ENCODE data around the gene DNAJC13. TPM values are rescaled to one million over a fixed set of nuclear protein-coding genes. Genes with fewer than 3 reads are reported as not detected.

Gene DNAJC13
- total and polyA plus RNA-seq, 4 donors, result 6.3 to 22.8 (median 15.4) TPM

- no peak for TF ChIP-seq ZBTB33 (IDR thresholded peaks at IDR 0.05)
- no peak for TF ChIP-seq MAX (IDR thresholded peaks at IDR 0.05)
Observed at GRCh38 chr3:132422531-132422930, 5.2 kb downstream of the DNAJC13 start (continued).

GRCh38 chr3:132432639-132433038 lies 15.3 kb downstream of the DNAJC13 start:
- H3K27ac ChIP-seq (ENCODE audit: low read depth in 1 of 2, low read length in 2 of 2), result no peak overlapping the region
- no peaks in the 10 kb centered on the region for H3K27me3 ChIP-seq (ENCODE audit: control insufficient read depth in 4 of 4, insufficient read depth in 4 of 4, low read length in 3 of 4)
- no peaks in the 10 kb centered on the region for H3K4me1 ChIP-seq (ENCODE audit: control insufficient read depth in 4 of 4, insufficient read depth in 4 of 4, low read length in 3 of 4)
- 62% methylated on average over 2 of the region's 2 CpGs for WGBS
- no peak overlapping the region for H3K9ac ChIP-seq (ENCODE audit: low read depth in 1 of 2, low read length in 2 of 2)
- peaks cover 0 to 6% (median 0%) of the 10 kb centered on the region in 4 donors for H3K36me3 ChIP-seq (ENCODE audit: control insufficient read depth in 4 of 4, insufficient read depth in 3 of 4, low read depth in 1 of 4, low read length in 3 of 4)
- H3K9me3 ChIP-seq (ENCODE audit: control insufficient read depth in 4 of 4, low read length in 3 of 4), result no peaks in the 10 kb centered on the region
- no peak for TF ChIP-seq JUND (IDR thresholded peaks at IDR 0.05)
- TF ChIP-seq FOXA2 (IDR thresholded peaks at IDR 0.05), result no peak
- no peak for TF ChIP-seq MAX (IDR thresholded peaks at IDR 0.05)
- no peak for TF ChIP-seq NR2F2 (IDR thresholded peaks at IDR 0.05)
- TF ChIP-seq SP1 (IDR thresholded peaks at IDR 0.05), result no peak
- TF ChIP-seq HNF4A (conservative IDR thresholded peaks at IDR 0.05), result no peak
- no peak for TF ChIP-seq EGR1 (IDR thresholded peaks at IDR 0.05; ENCODE audit: low read depth in 2 of 2)
- no peak for TF ChIP-seq FOXA1 (IDR thresholded peaks at IDR 0.05)
- no peak for TF ChIP-seq RXRA (IDR thresholded peaks at IDR 0.05)
- no peak for TF ChIP-seq GABPA (IDR thresholded peaks at IDR 0.05 in 1 of 2, conservative IDR thresholded peaks at IDR 0.05 in 1 of 2)
- no peak for TF ChIP-seq REST (IDR thresholded peaks at IDR 0.05)
- no peak for TF ChIP-seq ZBTB33 (IDR thresholded peaks at IDR 0.05)
- TF ChIP-seq CTCF (IDR thresholded peaks at IDR 0.05; ENCODE audit: low read depth, low read length, missing input control), result no peak
- no peak for TF ChIP-seq ATF3 (IDR thresholded peaks at IDR 0.05)
- no peak for TF ChIP-seq RAD21 (IDR thresholded peaks at IDR 0.05)
- no peak for TF ChIP-seq HNF4G (IDR thresholded peaks at IDR 0.05)
- no peak overlapping the region for H3K4me3 ChIP-seq (ENCODE audit: low read depth in 1 of 3, low read length in 3 of 3)
- no peak for DNase-seq (ENCODE audit: low spot score)

Measured in liver (tissue), 9 donors.